Mesendoderm (in vitro differentiated cells): ENCODE results near the gene SEC24C.

Experiments used
- DNase-seq: peaks from one replicate; pipeline ENCODE4 v3.0.0; 2013
- H2AK5ac ChIP-seq: 2 replicates; pipeline ENCODE4 v1.6.1; 2013; ENCODE audit warnings: low read length, inconsistent platforms
- H2BK120ac ChIP-seq: 2 replicates; pipeline ENCODE4 v1.6.1; 2013; ENCODE audit warnings: low read depth, mild to moderate bottlenecking, low read length, moderate library complexity, mixed read lengths
- H2BK15ac ChIP-seq: replicated peaks from 2 replicates; pipeline ENCODE4 v1.6.1; 2013; ENCODE audit warnings: low read depth, mild to moderate bottlenecking, moderate library complexity
- H2BK5ac ChIP-seq: 2 replicates; pipeline ENCODE4 v1.6.1; 2013; ENCODE audit warnings: low read length, inconsistent platforms
- H3K18ac ChIP-seq: 2 replicates; pipeline ENCODE4 v1.6.1; 2013; ENCODE audit warnings: mild to moderate bottlenecking, low read length, mixed read lengths
- H3K23ac ChIP-seq: one replicate; pipeline ENCODE4 v1.6.1; 2013; ENCODE audit warnings: low read length
- H3K27ac ChIP-seq: 2 replicates; pipeline ENCODE4 v1.5.1; 2013; ENCODE audit warnings: low read depth, mild to moderate bottlenecking, inconsistent platforms, low read length, moderate library complexity
- H3K27me3 ChIP-seq: 2 replicates; pipeline ENCODE4 v1.6.1; 2013; ENCODE audit warnings: low read length, control low read depth, mild to moderate bottlenecking, inconsistent platforms; ENCODE audit not compliant: insufficient read depth, poor library complexity
- H3K36me3 ChIP-seq: 2 replicates; pipeline ENCODE4 v1.6.1; 2013; ENCODE audit warnings: low read length, inconsistent platforms; ENCODE audit not compliant: control insufficient read depth, insufficient read depth
- H3K4ac ChIP-seq: one replicate; pipeline ENCODE4 v1.6.1; 2013; ENCODE audit warnings: low read depth, mild to moderate bottlenecking, low read length, moderate library complexity
- H3K4me1 ChIP-seq: 2 replicates; pipeline ENCODE4 v1.6.1; 2013; ENCODE audit warnings: low read depth, low read length, inconsistent platforms; ENCODE audit not compliant: control insufficient read depth
- H3K4me2 ChIP-seq: 2 replicates; pipeline ENCODE4 v1.6.1; 2013; ENCODE audit warnings: low read length
- H3K4me3 ChIP-seq: 2 replicates; pipeline ENCODE4 v1.5.1; 2013; ENCODE audit warnings: mild to moderate bottlenecking, low read length
- H3K56ac ChIP-seq: one replicate; pipeline ENCODE4 v1.6.1; 2013; ENCODE audit warnings: low read length
- H3K79me1 ChIP-seq: 2 replicates; pipeline ENCODE4 v1.6.1; 2013; ENCODE audit warnings: low read length, inconsistent platforms
- H3K79me2 ChIP-seq: 2 replicates; pipeline ENCODE4 v1.6.1; 2013; ENCODE audit warnings: mild to moderate bottlenecking, low read length; ENCODE audit not compliant: control insufficient read depth, insufficient read depth
- H3K9ac ChIP-seq: 2 replicates; pipeline ENCODE4 v1.6.1; 2013; ENCODE audit warnings: low read length, inconsistent platforms
- H4K5ac ChIP-seq: one replicate; pipeline ENCODE4 v1.6.1; 2013; ENCODE audit warnings: low read length
- H4K8ac ChIP-seq: one replicate; pipeline ENCODE4 v1.6.1; 2013; ENCODE audit warnings: low read depth, mild to moderate bottlenecking, control low read depth, low read length, moderate library complexity
- WGBS: extraction: QIAGEN DNeasy Blood & Tissue Kit; methylation state at CpG from one replicate; pipeline ENCODE4 v1.1.7; 2013; ENCODE audit warnings: low lambda C conversion rate, missing lambda C conversion rate; ENCODE audit not compliant: insufficient coverage; ENCODE audit errors: extremely low coverage; 5-methylcytosine and 5-hydroxymethylcytosine counted together

Gene SEC24C

DNA sequence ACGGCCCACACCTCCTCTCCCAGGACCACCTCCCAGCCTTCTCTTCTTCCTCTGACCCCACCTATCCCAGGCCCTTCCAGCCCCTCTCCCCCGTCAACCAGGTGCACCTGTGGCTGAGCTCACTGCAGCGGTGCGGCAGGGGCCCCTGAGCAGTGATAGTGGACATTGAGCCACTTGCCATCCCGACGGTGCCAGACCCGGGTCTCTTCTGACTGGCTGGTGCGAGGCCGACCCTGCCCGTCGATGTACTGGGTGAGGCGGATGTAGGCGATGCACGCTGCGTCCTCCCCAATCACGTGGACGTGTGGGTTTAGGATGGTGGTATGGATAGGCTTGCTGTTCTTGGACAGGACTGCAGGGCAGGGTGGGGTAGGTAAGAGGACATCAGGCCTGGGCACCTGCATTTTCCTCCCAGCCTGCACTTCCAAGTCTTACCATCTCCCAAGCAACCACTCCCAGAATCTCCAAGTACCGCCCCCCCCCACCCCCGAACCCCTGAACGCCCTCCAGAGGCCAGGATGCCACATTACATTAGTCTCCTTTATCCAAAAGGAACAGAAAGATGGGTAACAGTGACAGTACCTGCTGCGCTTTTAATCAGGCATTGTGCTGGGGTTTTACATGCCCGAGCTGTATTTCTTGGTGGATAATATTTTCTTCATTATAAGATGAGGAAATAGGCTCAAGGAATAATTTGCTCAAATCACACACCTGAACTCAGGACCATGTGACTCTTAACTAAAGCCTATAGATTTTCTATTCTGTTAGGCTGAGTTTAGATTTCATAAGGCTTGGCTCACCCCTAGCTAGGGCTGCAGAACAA, 70.9 kb downstream of the SEC24C start:
- Histone ChIP-seq H2BK5ac (no peak overlapping the region), H3K56ac (no peak overlapping the region), H3K36me3 (no peaks in the 10 kb centered on the region), H3K4me2 (no peak overlapping the region), H3K4me1 (peaks cover 8% of the 10 kb centered on the region), H2BK15ac (no peak overlapping the region), H2AK5ac (no peak overlapping the region), H3K23ac (no peak overlapping the region), H4K5ac (no peak overlapping the region), H3K9ac (no peak overlapping the region), H3K27me3 (no peaks in the 10 kb centered on the region), H2BK120ac (no peak overlapping the region), H3K27ac (no peak overlapping the region), H3K79me2 (no peaks in the 10 kb centered on the region), H3K18ac (no peak overlapping the region), H3K4ac (no peak overlapping the region), H4K8ac (no peak overlapping the region), H3K4me3 (no peak overlapping the region), H3K79me1 (no peaks in the 10 kb centered on the region)
- WGBS, result no CpG with 5 or more reads among the region's 22 CpGs
- peak; percentile 75 for DNase-seq

DNA sequence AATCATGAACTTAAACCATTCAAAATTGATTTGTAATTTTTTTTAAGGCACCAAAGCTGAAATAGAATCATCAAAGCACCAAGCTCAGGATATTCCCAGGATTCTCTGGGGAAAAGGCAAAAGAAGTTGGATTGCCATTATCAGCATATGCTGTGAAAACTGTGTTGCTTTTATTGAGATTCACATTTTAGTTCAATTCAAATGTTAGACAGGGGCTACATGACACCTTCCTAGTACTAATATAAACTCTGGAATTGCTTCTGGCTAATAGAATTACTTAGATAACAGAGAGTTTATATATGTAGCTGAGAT, 71.5 kb downstream of the SEC24C start:
- Histone ChIP-seq H2BK15ac (no peak overlapping the region), H2BK120ac (no peak overlapping the region), H3K79me2 (no peaks in the 10 kb centered on the region), H2AK5ac (no peak overlapping the region), H3K4me1 (peaks cover 5% of the 10 kb centered on the region), H3K9ac (no peak overlapping the region), H3K18ac (no peak overlapping the region), H3K4me2 (no peak overlapping the region), H3K23ac (no peak overlapping the region), H3K56ac (no peak overlapping the region), H3K27ac (no peak overlapping the region), H3K36me3 (no peaks in the 10 kb centered on the region), H4K5ac (no peak overlapping the region), H3K4me3 (no peak overlapping the region), H4K8ac (no peak overlapping the region), H3K79me1 (no peaks in the 10 kb centered on the region), H3K27me3 (no peaks in the 10 kb centered on the region), H2BK5ac (no peak overlapping the region), H3K4ac (no peak overlapping the region)
- no peak for DNase-seq

DNA sequence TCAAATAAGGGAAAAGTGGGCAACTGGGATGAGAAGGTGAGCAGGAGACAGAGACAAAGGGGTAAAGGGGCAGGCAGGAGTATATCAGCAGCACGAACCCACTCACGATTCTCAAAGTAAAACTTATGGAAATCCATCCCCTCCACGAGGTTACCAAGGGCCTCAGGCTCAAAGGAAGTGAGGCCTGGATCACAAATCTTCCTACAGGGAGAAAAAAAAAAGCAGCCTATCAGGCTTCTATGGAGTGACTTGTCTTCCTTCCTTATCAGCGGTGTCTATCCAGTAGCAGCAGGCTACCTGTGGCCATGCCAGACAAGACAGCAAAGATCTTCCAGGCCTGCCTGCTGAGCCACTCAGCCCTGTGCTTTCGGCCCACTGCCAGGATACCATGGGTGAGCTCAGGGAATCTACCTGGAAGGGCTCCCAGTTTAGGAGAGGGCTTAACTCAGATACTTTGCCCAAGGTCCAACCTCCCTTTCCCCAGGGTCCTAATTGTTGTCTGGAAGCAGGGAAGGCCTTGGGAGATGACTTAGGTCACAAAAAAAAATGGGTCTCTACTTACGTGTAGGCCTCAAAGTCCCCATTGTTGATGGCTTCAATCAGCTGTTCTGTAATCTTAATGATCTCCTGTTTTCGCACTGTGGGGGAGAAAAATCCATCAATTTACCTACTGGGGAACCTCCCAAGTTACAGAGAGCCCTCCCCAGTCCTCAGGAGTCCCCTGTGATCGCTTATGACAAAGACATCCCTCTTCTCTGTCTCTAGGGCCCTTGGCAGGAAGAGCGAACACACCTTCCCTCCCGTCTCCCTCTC, 73.0 kb downstream of the SEC24C start:
- Histone ChIP-seq H3K23ac (no peak overlapping the region), H3K27ac (peak overlapping the region; percentile 76), H3K18ac (no peak overlapping the region), H3K56ac (peak overlapping the region; percentile 78), H3K4ac (no peak overlapping the region), H4K5ac (no peak overlapping the region), H2AK5ac (no peak overlapping the region), H3K79me2 (no peaks in the 10 kb centered on the region), H3K27me3 (no peaks in the 10 kb centered on the region), H3K4me3 (no peak overlapping the region), H3K79me1 (no peaks in the 10 kb centered on the region), H2BK15ac (no peak overlapping the region), H3K4me1 (peaks cover 5% of the 10 kb centered on the region), H3K4me2 (no peak overlapping the region), H4K8ac (no peak overlapping the region), H2BK5ac (peak overlapping the region; percentile 71), H3K36me3 (no peaks in the 10 kb centered on the region), H2BK120ac (no peak overlapping the region), H3K9ac (peak overlapping the region; percentile 18)
- DNase-seq, result peak; percentile 88
- no CpG with 5 or more reads among the region's 10 CpGs for WGBS

DNA sequence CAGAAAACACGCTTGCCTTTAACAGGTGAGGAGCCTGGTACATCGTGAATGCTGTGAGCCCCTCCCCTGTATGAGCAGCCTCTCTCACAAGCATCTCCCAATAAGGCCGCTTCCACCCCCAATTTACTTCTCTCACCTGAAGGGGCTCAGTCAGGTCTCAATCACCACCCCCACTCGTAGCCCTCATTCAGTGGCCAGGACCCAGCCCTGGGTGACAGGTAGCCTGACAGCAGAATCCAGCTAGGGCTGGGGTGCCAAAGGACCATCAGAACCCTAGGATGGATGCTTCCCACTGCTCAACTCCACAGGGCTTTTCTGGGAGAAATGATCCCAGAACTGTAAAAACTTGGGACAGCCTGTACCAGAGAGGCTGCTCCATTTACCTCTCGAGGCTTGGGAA, 73.7 kb downstream of the SEC24C start:
- Histone ChIP-seq H2BK15ac (no peak overlapping the region), H3K9ac (no peak overlapping the region), H3K23ac (no peak overlapping the region), H3K36me3 (no peaks in the 10 kb centered on the region), H3K27me3 (no peaks in the 10 kb centered on the region), H3K18ac (no peak overlapping the region), H3K79me2 (no peaks in the 10 kb centered on the region), H3K56ac (no peak overlapping the region), H3K79me1 (no peaks in the 10 kb centered on the region), H2BK5ac (no peak overlapping the region), H4K5ac (no peak overlapping the region), H3K4me3 (no peak overlapping the region), H3K4me2 (no peak overlapping the region), H3K4ac (no peak overlapping the region), H3K4me1 (peaks cover 5% of the 10 kb centered on the region), H4K8ac (no peak overlapping the region), H2AK5ac (no peak overlapping the region), H2BK120ac (no peak overlapping the region), H3K27ac (no peak overlapping the region)
- DNase-seq, result no peak
- WGBS, result no CpG with 5 or more reads among the region's 5 CpGs

DNA sequence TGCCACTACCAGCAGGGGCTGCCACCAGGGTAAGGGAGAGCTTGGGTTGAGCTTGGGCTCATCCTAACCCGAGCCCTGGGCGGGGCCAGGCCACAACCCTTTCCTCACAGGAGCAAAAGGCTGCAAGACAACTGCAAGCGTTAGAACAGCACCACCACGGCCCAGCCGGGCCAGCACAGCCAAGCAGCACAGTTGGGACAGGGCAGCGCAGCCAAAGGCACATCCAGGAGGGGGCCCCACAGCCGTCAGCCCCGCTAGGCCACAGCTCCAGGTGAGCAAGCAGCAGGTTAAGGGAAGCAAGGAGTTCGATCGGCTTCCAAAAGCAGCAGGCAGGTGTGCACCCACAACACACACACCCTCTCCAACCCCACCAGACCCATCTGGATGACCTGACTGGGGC, 74.2 kb downstream of the SEC24C start:
- Histone ChIP-seq H2BK5ac (no peak overlapping the region), H3K36me3 (no peaks in the 10 kb centered on the region), H3K79me2 (no peaks in the 10 kb centered on the region), H3K9ac (no peak overlapping the region), H3K18ac (no peak overlapping the region), H2BK120ac (no peak overlapping the region), H3K4ac (no peak overlapping the region), H4K5ac (no peak overlapping the region), H3K4me2 (no peak overlapping the region), H3K27me3 (no peaks in the 10 kb centered on the region), H3K23ac (no peak overlapping the region), H2BK15ac (no peak overlapping the region), H3K27ac (no peak overlapping the region), H3K4me3 (no peak overlapping the region), H4K8ac (no peak overlapping the region), H2AK5ac (no peak overlapping the region), H3K79me1 (no peaks in the 10 kb centered on the region), H3K56ac (peak overlapping the region; percentile 0), H3K4me1 (peaks cover 5% of the 10 kb centered on the region)
- WGBS, result no CpG with 5 or more reads among the region's 10 CpGs
- DNase-seq, result peak; percentile 44
